Bronchial epithelial cell (primary cell): Measurements from ENCODE around the gene ACAT2. TPM values are rescaled to one million over a fixed set of nuclear protein-coding genes. Genes with fewer than 3 reads are reported as not detected.
"Not testable (repeated sequence)": the region's sequence is repeated elsewhere in the genome, so short reads cannot be mapped to it uniquely, and the experiment has no call there.

Experiments
- DNase-seq: peaks from one replicate; pipeline ENCODE4 v3.0.0-alpha.2; 2010; ENCODE audit warnings: low read depth
- FAIRE-seq: peaks from 2 replicates; lab custom pipeline; 2011; peaks lifted over from hg19 to GRCh38; lab: Jason Lieb, UNC
- H3K27me3 ChIP-seq: 2 replicates; pipeline ENCODE4 v1.5.1; 2011; ENCODE audit warnings: low read length; ENCODE audit not compliant: control insufficient read depth, insufficient read depth
- H3K36me3 ChIP-seq: 2 replicates; pipeline ENCODE4 v1.5.1; 2011; ENCODE audit warnings: low read length; ENCODE audit not compliant: control insufficient read depth, insufficient read depth
- H3K4me3 ChIP-seq: 2 replicates; pipeline ENCODE4 v1.5.1; 2011; ENCODE audit warnings: mild to moderate bottlenecking, low read depth, low read length, control low read depth
- CTCF ChIP-seq: IDR thresholded peaks from 2 replicates; pipeline ENCODE4 v1.5.1; 2011; ENCODE audit warnings: mild to moderate bottlenecking, moderate library complexity, low read length, control low read depth, inconsistent platforms; ENCODE audit not compliant: insufficient read depth, severe bottlenecking
- total RNA-seq: library from RNA; depleted of rRNA; stranded (reverse); fragments of >200 nt; gene quantifications from 2 replicates; pipeline ENCODE4 v1.2.1, GENCODE V29; 2014

The ACAT2 gene
- total RNA-seq, 1 donor from 2014 or later = 42.9 TPM

- no peak overlapping the region for H3K4me3 ChIP-seq
- H3K27me3 ChIP-seq = no peaks in the 10 kb centered on the region
- no peaks in the 10 kb centered on the region for H3K36me3 ChIP-seq
- FAIRE-seq = no peak
- DNase-seq = peak; percentile 97
- TF ChIP-seq CTCF = no peak
Measured at GRCh38 chr6:159716247-159717096, 45.4 kb upstream of the ACAT2 start.

GRCh38 chr6:159718634-159719033 lies 43.2 kb upstream of the ACAT2 start:
- Histone ChIP-seq H3K4me3 (no peak overlapping the region), H3K27me3 (no peaks in the 10 kb centered on the region), H3K36me3 (no peaks in the 10 kb centered on the region)
- no peak for TF ChIP-seq CTCF
- no peak for DNase-seq
- no peak for FAIRE-seq

GRCh38 chr6:159719287-159719686 lies 42.6 kb upstream of the ACAT2 start:
- FAIRE-seq = no peak
- no peak for TF ChIP-seq CTCF
- Histone ChIP-seq H3K4me3 (no peak overlapping the region), H3K36me3 (no peaks in the 10 kb centered on the region), H3K27me3 (no peaks in the 10 kb centered on the region)
- no peak for DNase-seq

GRCh38 chr6:159720708-159721107 lies 41.1 kb upstream of the ACAT2 start:
- no peaks in the 10 kb centered on the region for H3K36me3 ChIP-seq
- no peak overlapping the region for H3K4me3 ChIP-seq
- peak; percentile 40 for TF ChIP-seq CTCF
- no peak for FAIRE-seq
- H3K27me3 ChIP-seq = no peaks in the 10 kb centered on the region
- DNase-seq = peak; percentile 59

GRCh38 chr6:159721981-159722380 lies 39.9 kb upstream of the ACAT2 start:
- H3K4me3 ChIP-seq, DNase-seq, H3K36me3 ChIP-seq, FAIRE-seq, H3K27me3 ChIP-seq: not testable (repeated sequence)

GRCh38 chr6:159722655-159723054 lies 39.2 kb upstream of the ACAT2 start:
- TF ChIP-seq CTCF = no peak
- Histone ChIP-seq H3K36me3 (no peaks in the 10 kb centered on the region), H3K27me3 (no peaks in the 10 kb centered on the region), H3K4me3 (no peak overlapping the region)
- DNase-seq (no peak), FAIRE-seq (no peak)
